GM12878 (cell line): Measurements from ENCODE around the gene MAP7D2. TPM values are rescaled to one million over a fixed set of nuclear protein-coding genes. Genes with fewer than 3 reads are reported as not detected.

Source experiments
- ATAC-seq: fragments of 200-7000 bp; cut with Tn5 transposase; 3 replicates; pipeline ENCODE4 v1.9.1; 2020; ENCODE audit warnings: mild to moderate bottlenecking, moderate library complexity
- BruUV-seq: library from RNA; stranded (reverse); fragments of 400-500 nt; replicated peaks from 2 replicates; lab custom pipeline; 2021; lab: Mats Ljungman, UMichigan
- CTCF ChIA-PET: fragments of 300-600 bp; sonication (Branson Sonifier 250); formaldehyde crosslinking; extraction: SDS; loops from one replicate; lab custom pipeline; 2021; ENCODE audit warnings: inconsistent platforms; lab: Yijun Ruan, JAX
- POLR2A ChIA-PET: fragments of 350-600 bp; formaldehyde crosslinking; extraction: SDS; loops from one replicate; lab custom pipeline; 2021; ENCODE audit warnings: inconsistent platforms; lab: Charles Lee
- RAD21 ChIA-PET: fragments of 300-600 bp; sonication (Branson Sonifier 250); formaldehyde crosslinking; loops from one replicate; lab custom pipeline; 2023; ENCODE audit warnings: antibody characterized with exemption; ENCODE audit not compliant: unreplicated experiment; lab: Charles Lee
- SMC1A ChIA-PET: fragments of 300-600 bp; sonication (Branson Sonifier 250); formaldehyde crosslinking; loops from one replicate; lab custom pipeline; 2023; ENCODE audit not compliant: unreplicated experiment, uncharacterized antibody; lab: Charles Lee
- DNase-seq: peaks from one replicate; pipeline ENCODE4 v3.0.0-alpha.2; 2011; ENCODE audit warnings: low read depth, low spot score
- FAIRE-seq: peaks from 3 replicates; lab custom pipeline; 2011; peaks lifted over from hg19 to GRCh38; lab: Jason Lieb, UNC
- H2AFZ ChIP-seq: 2 replicates; pipeline ENCODE4 v1.6.0; 2011; ENCODE audit warnings: low read depth, low read length, control low read depth; ENCODE audit not compliant: control insufficient read depth
- H3K27ac ChIP-seq: 2 replicates; pipeline ENCODE4 v1.5.1; 2011; ENCODE audit warnings: control low read depth; ENCODE audit not compliant: control insufficient read depth, insufficient read depth
- H3K27me3 ChIP-seq, 2 experiments: replicated peaks in 1 of 2; 2 replicates each; pipeline versions ENCODE4 v1.6.0 to v1.6.1; 2011; ENCODE audit warnings: low read length in 1 of 2; ENCODE audit not compliant: control insufficient read depth in 2 of 2, insufficient read depth in 2 of 2
- H3K36me3 ChIP-seq, 2 experiments: 2 replicates each; pipeline ENCODE4 v1.5.1; 2011; ENCODE audit warnings: low read length in 1 of 2; ENCODE audit not compliant: control insufficient read depth in 2 of 2, insufficient read depth in 2 of 2
- H3K4me1 ChIP-seq: 2 replicates; pipeline ENCODE4 v1.6.1; 2011; ENCODE audit warnings: mild to moderate bottlenecking, low read length, moderate library complexity, mixed read lengths; ENCODE audit not compliant: control insufficient read depth, insufficient read depth
- H3K4me2 ChIP-seq: 2 replicates; pipeline ENCODE4 v1.6.0; 2011; ENCODE audit warnings: control low read depth; ENCODE audit not compliant: control insufficient read depth, insufficient read depth
- H3K4me3 ChIP-seq: fragments of 200-600 bp; sonication (generic); 2 replicates; pipeline ENCODE4 v1.5.1; 2016
- H3K79me2 ChIP-seq: 2 replicates; pipeline ENCODE4 v1.6.0; 2011; ENCODE audit warnings: low read length; ENCODE audit not compliant: control insufficient read depth, insufficient read depth
- H3K9ac ChIP-seq: 2 replicates; pipeline ENCODE4 v1.8.0; 2011; ENCODE audit warnings: low read length, control low read depth, mixed read lengths; ENCODE audit not compliant: control insufficient read depth, insufficient read depth
- H3K9me3 ChIP-seq: replicated peaks from 3 replicates; pipeline ENCODE4 v1.5.1; 2011; ENCODE audit warnings: mild to moderate bottlenecking, low read length; ENCODE audit not compliant: control insufficient read depth, insufficient read depth
- H4K20me1 ChIP-seq: 2 replicates; pipeline ENCODE4 v1.6.0; 2011; ENCODE audit not compliant: control insufficient read depth, insufficient read depth
- BRCA1 ChIP-seq: IDR thresholded peaks from 2 replicates; pipeline ENCODE4 v1.6.1; 2011; ENCODE audit warnings: low read depth, low read length, improper control_type of control experiment
- ESRRA ChIP-seq: IDR thresholded peaks from 2 replicates; pipeline ENCODE4 v1.6.1; 2012; ENCODE audit warnings: mild to moderate bottlenecking, low read length, improper control_type of control experiment
- KLF5 ChIP-seq: fragments of 450-650 bp; IDR thresholded peaks from 2 replicates; pipeline ENCODE4 v1.6.1; 2014; ENCODE audit warnings: mild to moderate bottlenecking; ENCODE audit not compliant: partially characterized antibody
- MAX ChIP-seq: IDR thresholded peaks from 2 replicates; pipeline ENCODE4 v1.6.1; 2012; ENCODE audit warnings: low read depth, low read length, improper control_type of control experiment
- MYB ChIP-seq: fragments of 150-350 bp; IDR thresholded peaks from 2 replicates; pipeline ENCODE4 v1.6.1; 2014; ENCODE audit warnings: mild to moderate bottlenecking, low read depth, low read length, borderline replicate concordance
- NBN ChIP-seq: fragments of 450-650 bp; IDR thresholded peaks from 2 replicates; pipeline ENCODE4 v1.6.1; 2016
- NFIC ChIP-seq: IDR thresholded peaks from 2 replicates; pipeline ENCODE4 v1.6.1; 2012; ENCODE audit warnings: low read depth, mild to moderate bottlenecking, inconsistent platforms, low read length, moderate library complexity
- RB1 ChIP-seq: fragments of 450-650 bp; formaldehyde crosslinking; IDR thresholded peaks from 2 replicates; pipeline ENCODE4 v1.6.1; 2017; ENCODE audit warnings: mild to moderate bottlenecking, borderline replicate concordance
- TBL1XR1 ChIP-seq: IDR thresholded peaks from 2 replicates; pipeline ENCODE4 v1.6.1; 2012; ENCODE audit warnings: low read depth, low read length, improper control_type of control experiment
- USF2 ChIP-seq: IDR thresholded peaks from 2 replicates; pipeline ENCODE4 v1.6.1; 2011; ENCODE audit warnings: low read depth, low read length, improper control_type of control experiment, borderline replicate concordance
- WGBS: methylation state at CpG from one replicate; pipeline ENCODE4 v1.1.6; 2016; ENCODE audit warnings: low lambda C conversion rate; ENCODE audit not compliant: insufficient replicate concordance, insufficient coverage; ENCODE audit errors: missing lambda C conversion rate; 5-methylcytosine and 5-hydroxymethylcytosine counted together
- in situ Hi-C: fragments of 300-500 bp; cut with MboI; formaldehyde crosslinking; loops from 9 replicates; pipeline ENCODE4 v1.14.3; 2018; ENCODE audit warnings: mixed read lengths
- intact Hi-C: fragments of 100-400 bp; cut with micrococcal nuclease; formaldehyde crosslinking; loops from one replicate; pipeline ENCODE4 v1.14.2; 2022; ENCODE audit not compliant: unreplicated experiment
- polyA plus RNA-seq, 11 experiments: library from polyadenylated mRNA; depleted of rRNA in 4 of 11; unstranded in 6 of 11; stranded (reverse) in 5 of 11; fragments of >200 nt; fragmentation: Nextera tagmentation in 4 of 11; fragmentation: Illumina TruSeq in 1 of 11; extraction: Ambion mirVana in 4 of 11; extraction: Trizol in 1 of 11; gene quantifications; 1 replicate in 1 of 11; 2 replicates in 10 of 11; pipeline versions ENCODE4 v1.2.1 to v1.2.3, GENCODE V29; 2011 to 2016; ENCODE audit warnings: inconsistent platforms in 2 of 11, missing spikeins in 2 of 11, low read depth in 1 of 11
- total RNA-seq, 4 experiments: library from RNA; depleted of rRNA in 3 of 4; stranded (reverse); fragments of >200 nt in 3 of 4; fragmentation: Illumina TruSeq in 1 of 4; extraction: Trizol in 1 of 4; gene quantifications; 2 replicates each; pipeline versions ENCODE4 v1.2.1 to v1.2.3, GENCODE V29; 2013 to 2021
- TF ChIP-seq, protein P1 (sequence below): IDR thresholded peaks from 2 replicates; pipeline ENCODE4 v1.6.1; 2012; ENCODE audit warnings: mild to moderate bottlenecking, low read depth, low read length
- TF ChIP-seq, protein P2 (sequence below): fragments of 450-650 bp; IDR thresholded peaks from 2 replicates; pipeline ENCODE4 v1.6.1; 2017; ENCODE audit warnings: mild to moderate bottlenecking, moderate library complexity

The MAP7D2 gene
- total and polyA plus RNA-seq, 10 of the 15 experiments (the other 5 are each of a cell fraction or from before 2014, with no cell fraction given): 0.06 to 18.4 (median 0.22) TPM

DNA sequence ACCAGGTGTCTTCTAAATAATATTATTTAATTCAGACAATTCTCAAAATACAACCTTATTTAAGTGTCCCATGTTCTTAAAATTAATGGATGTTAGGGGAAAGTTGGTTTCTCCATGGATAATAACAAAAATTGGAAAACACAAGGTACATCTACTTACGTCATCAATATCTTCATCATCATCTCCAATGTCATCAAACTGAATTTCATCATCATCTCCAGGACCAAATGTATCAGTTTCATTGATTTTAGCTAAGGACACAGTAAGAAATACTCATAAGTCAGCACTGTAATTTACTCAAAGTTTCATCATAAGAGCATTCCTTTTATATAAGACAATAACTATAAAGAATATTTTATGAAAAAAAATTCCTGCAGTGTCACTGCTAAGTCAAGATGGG, 13.7 kb upstream of the MAP7D2 start:
- intact Hi-C loops (loop anchor here (5.0 kb wide), 1 partner anchor 218 kb away; no protein-coding TSS in a partner anchor), in situ Hi-C loops (no loop called here)
- ATAC-seq (no peak), FAIRE-seq (no peak), DNase-seq (no peak)
- CTCF ChIA-PET: interaction anchor here (0.7 to 1.0 kb wide), 2 partner anchors 226 to 229 kb away, joined by 3 to 4 read pairs; no protein-coding TSS in a partner anchor
- H3K4me1 ChIP-seq: no peaks in the 10 kb centered on the region
- SMC1A ChIA-PET: interaction anchor here (0.9 to 1.5 kb wide), 2 partner anchors 62 to 448 kb away, joined by 3 to 6 read pairs; no protein-coding TSS in a partner anchor
- H2AFZ ChIP-seq: no peak overlapping the region
- WGBS: 100% methylated on average over 1 of the region's 1 CpG
- no peaks in the 10 kb centered on the region for H4K20me1 ChIP-seq
- BruUV-seq: no TSS peak
- no peaks in the 10 kb centered on the region for H3K79me2 ChIP-seq
- H3K4me3 ChIP-seq: no peak overlapping the region
- H3K4me2 ChIP-seq: no peak overlapping the region
- H3K9ac ChIP-seq: no peak overlapping the region
- no peaks in the 10 kb centered on the region for H3K27me3 ChIP-seq
- no peaks in the 10 kb centered on the region for H3K9me3 ChIP-seq
- no peak overlapping the region for H3K27ac ChIP-seq
- peaks cover 0 to 33% of the 10 kb centered on the region in 2 experiments for H3K36me3 ChIP-seq
- RAD21 ChIA-PET: interaction anchor here (0.6 kb wide), 1 partner anchor 25 kb away, joined by 4 read pairs; no protein-coding TSS in a partner anchor
- POLR2A ChIA-PET: no interaction called here
- TF ChIP-seq, protein P1, sequence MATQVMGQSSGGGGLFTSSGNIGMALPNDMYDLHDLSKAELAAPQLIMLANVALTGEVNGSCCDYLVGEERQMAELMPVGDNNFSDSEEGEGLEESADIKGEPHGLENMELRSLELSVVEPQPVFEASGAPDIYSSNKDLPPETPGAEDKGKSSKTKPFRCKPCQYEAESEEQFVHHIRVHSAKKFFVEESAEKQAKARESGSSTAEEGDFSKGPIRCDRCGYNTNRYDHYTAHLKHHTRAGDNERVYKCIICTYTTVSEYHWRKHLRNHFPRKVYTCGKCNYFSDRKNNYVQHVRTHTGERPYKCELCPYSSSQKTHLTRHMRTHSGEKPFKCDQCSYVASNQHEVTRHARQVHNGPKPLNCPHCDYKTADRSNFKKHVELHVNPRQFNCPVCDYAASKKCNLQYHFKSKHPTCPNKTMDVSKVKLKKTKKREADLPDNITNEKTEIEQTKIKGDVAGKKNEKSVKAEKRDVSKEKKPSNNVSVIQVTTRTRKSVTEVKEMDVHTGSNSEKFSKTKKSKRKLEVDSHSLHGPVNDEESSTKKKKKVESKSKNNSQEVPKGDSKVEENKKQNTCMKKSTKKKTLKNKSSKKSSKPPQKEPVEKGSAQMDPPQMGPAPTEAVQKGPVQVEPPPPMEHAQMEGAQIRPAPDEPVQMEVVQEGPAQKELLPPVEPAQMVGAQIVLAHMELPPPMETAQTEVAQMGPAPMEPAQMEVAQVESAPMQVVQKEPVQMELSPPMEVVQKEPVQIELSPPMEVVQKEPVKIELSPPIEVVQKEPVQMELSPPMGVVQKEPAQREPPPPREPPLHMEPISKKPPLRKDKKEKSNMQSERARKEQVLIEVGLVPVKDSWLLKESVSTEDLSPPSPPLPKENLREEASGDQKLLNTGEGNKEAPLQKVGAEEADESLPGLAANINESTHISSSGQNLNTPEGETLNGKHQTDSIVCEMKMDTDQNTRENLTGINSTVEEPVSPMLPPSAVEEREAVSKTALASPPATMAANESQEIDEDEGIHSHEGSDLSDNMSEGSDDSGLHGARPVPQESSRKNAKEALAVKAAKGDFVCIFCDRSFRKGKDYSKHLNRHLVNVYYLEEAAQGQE: no peak
- no peak for TF ChIP-seq TBL1XR1
- TF ChIP-seq BRCA1: no peak
- no peak for TF ChIP-seq MAX
- no peak for TF ChIP-seq NFIC
- no peak for TF ChIP-seq ESRRA
- TF ChIP-seq USF2: no peak
- no peak for TF ChIP-seq KLF5
- TF ChIP-seq RB1: no peak
- TF ChIP-seq, protein P2, sequence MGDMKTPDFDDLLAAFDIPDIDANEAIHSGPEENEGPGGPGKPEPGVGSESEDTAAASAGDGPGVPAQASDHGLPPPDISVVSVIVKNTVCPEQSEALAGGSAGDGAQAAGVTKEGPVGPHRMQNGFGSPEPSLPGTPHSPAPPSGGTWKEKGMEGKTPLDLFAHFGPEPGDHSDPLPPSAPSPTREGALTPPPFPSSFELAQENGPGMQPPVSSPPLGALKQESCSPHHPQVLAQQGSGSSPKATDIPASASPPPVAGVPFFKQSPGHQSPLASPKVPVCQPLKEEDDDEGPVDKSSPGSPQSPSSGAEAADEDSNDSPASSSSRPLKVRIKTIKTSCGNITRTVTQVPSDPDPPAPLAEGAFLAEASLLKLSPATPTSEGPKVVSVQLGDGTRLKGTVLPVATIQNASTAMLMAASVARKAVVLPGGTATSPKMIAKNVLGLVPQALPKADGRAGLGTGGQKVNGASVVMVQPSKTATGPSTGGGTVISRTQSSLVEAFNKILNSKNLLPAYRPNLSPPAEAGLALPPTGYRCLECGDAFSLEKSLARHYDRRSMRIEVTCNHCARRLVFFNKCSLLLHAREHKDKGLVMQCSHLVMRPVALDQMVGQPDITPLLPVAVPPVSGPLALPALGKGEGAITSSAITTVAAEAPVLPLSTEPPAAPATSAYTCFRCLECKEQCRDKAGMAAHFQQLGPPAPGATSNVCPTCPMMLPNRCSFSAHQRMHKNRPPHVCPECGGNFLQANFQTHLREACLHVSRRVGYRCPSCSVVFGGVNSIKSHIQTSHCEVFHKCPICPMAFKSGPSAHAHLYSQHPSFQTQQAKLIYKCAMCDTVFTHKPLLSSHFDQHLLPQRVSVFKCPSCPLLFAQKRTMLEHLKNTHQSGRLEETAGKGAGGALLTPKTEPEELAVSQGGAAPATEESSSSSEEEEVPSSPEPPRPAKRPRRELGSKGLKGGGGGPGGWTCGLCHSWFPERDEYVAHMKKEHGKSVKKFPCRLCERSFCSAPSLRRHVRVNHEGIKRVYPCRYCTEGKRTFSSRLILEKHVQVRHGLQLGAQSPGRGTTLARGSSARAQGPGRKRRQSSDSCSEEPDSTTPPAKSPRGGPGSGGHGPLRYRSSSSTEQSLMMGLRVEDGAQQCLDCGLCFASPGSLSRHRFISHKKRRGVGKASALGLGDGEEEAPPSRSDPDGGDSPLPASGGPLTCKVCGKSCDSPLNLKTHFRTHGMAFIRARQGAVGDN: no peak
- TF ChIP-seq MYB: no peak
- no peak for TF ChIP-seq NBN
